ENCODE data around the gene A2ML1.
"Not testable (repeated sequence)": the region's sequence is repeated elsewhere in the genome, so short reads cannot be mapped to it uniquely, and the experiment has no call there.

A2ML1 gene

GRCh38 chr12:8909752-8910151, 87.3 kb downstream of the A2ML1 start:
- no peak for FAIRE-seq

- FAIRE-seq, result no peak
Observed at GRCh38 chr12:8911606-8912268, 89.3 kb downstream of the A2ML1 start.

- FAIRE-seq, result no peak
Observed at GRCh38 chr12:8912914-8913313, 90.5 kb downstream of the A2ML1 start.

GRCh38 chr12:8913702-8914032, 91.2 kb downstream of the A2ML1 start:
- FAIRE-seq, result no peak

GRCh38 chr12:8914033-8914715, 91.8 kb downstream of the A2ML1 start, which contains the start of gene PHC1:
Gene PHC1 (plus strand): TSS chr12:8914509. CDS start chr12:8917678, 3,169 bp downstream.
- FAIRE-seq, result not testable (repeated sequence)

GRCh38 chr12:8914716-8915526, 92.5 kb downstream of the A2ML1 start:
- no peak for FAIRE-seq

- no peak for FAIRE-seq
Observed at GRCh38 chr12:8916154-8916553, 93.7 kb downstream of the A2ML1 start.

- no peak for FAIRE-seq
Observed at GRCh38 chr12:8917031-8917430, 94.6 kb downstream of the A2ML1 start.

- FAIRE-seq, result no peak
Observed at GRCh38 chr12:8917751-8918150, 95.3 kb downstream of the A2ML1 start.

GRCh38 chr12:8919643-8920042, 97.2 kb downstream of the A2ML1 start:
- not testable (repeated sequence) for FAIRE-seq

GRCh38 chr12:8922544-8922943, 100.1 kb downstream of the A2ML1 start:
- FAIRE-seq, result no peak
